ENCODE measurements around the gene BORCS6.
A peak's percentile ranks its signal among the peaks of the same experiment; 100 is the strongest.
"Not testable (repeated sequence)": the region's sequence is repeated elsewhere in the genome, so short reads cannot be mapped to it uniquely, and the experiment has no call there.

The BORCS6 gene

DNA sequence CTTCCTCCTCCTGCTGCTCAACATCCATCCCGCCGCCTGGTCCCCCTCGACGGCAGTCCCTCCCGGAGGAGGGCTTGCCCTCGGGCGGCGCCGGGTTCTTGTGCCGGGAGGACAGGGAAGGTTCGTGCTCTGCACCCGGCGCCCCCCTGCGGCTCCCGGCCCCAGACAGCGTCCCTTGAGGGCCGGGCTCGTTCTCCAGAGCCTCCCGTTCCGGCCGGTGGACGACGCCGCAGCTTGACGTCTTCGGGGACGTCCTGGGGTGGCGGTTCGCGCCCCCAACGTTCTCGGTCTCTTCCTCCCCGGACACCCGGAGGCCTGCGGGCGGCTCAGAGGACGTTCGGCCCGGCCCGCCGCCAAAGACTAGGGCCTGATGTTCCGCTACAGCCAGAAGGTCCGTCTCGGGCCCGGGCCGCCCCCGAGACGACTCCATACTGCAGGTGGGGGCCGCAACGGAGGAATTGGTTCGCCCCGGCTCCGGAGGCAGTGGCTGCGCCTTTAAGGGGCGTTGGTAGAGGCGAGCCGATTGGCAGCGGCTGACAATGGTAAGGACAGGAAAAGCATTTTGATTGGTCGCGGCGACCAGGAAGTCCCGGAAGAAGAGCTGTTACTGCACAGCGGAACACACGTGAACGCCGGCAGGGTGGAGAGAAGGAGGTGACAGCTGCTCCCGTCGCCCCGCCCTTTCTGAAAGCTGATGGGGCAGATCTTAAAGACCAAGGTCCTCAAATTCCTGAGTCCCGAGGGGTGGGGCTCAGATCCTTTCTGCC is at the start of gene BORCS6:
TSS of gene BORCS6 (minus strand) at position 470 of the 767 bp plus-strand sequence. CDS start at position 430, 40 bp downstream.
- peak; percentile 100 for DNase-seq (ENCODE audit: low spot score)

DNA sequence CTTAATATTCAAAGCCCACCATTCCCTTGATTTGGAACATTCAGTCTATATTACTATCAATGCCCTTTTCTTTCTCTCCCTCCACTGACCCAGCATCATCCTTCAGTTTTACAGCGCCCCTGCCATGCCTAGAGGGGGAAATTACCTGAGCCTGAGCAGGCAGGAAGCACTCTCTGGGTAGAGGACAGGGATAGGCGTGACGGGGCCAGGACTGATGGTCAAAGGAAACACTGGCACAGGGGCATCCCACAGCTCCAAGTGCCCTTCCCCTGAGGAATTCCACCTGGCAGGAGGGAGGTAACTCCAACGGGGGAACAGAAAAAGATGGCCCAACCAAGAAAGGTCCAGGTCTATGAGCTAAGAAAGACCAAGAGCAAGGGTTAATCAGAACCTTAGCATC is 47.9 kb upstream of the BORCS6 start:
- DNase-seq (ENCODE audit: low spot score) = no peak

DNA sequence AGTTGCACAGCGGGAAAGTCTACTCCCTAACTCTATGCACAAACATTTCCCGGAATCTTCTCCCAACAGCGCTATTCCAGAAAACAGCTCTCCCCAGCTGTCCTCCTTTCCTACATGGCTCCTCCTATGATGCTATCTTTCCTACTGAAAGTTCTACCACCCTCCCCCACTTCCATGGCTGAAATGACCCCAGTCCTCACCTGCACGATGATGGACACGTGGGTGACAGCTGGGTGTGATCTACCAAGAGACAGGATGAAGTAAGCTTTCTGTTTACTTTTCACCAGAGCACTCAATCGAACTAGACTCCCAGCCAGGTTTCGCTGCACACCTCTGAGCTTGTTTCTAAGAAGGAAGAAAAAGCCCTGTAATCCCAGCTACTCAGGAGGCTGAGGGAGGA is 47.2 kb upstream of the BORCS6 start:
- DNase-seq (ENCODE audit: low spot score) = no peak

- no peak for DNase-seq (ENCODE audit: low spot score)
These were observed 45.7 kb upstream of the BORCS6 start for GRCh38 chr17:8235676-8236075.

DNA sequence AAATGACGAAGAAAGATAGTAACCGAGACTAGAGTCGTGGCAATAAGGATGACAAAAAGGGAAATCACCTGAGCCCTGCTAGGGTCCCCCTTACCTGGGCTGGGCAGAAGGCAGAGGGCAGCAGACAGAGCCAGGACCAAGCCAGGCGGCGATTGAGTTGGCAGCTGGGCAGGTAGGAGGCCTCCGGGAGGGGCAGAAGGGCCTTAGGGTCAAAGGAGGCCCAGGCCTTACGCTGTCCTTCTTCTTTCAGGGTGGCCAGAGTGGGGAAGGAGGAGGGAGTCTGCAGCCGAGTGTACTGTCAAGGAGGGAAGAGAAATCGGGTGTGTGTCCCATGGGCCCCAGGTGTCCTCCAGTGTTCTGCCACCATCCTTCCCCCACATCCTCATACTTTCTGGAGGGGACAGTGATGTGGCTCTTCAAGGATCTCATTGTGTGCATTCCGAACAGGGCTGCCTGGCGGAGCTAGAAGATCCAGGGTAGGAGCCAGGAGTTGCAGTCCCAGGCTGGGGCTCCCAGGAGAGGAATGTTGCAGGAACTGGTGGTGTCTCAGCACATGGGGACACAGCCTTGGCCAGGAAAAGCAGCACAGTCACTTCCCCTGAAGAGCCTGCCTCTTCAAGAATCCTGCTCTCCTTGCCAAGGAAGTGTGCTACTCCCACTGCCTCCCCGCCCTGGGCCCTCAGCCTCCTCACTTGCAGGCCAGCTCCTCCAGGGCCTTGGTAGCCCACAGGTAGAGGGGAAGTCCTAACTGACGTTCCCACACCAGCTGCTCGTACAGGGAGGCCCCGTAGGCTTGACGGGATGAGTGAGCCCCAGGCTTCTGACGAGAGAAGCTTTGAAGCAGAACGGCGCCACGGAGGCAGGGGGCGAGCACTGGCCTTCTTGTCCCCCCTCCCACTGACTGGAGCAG is 44.6 kb upstream of the BORCS6 start:
- no peak for DNase-seq (ENCODE audit: low spot score)

DNA sequence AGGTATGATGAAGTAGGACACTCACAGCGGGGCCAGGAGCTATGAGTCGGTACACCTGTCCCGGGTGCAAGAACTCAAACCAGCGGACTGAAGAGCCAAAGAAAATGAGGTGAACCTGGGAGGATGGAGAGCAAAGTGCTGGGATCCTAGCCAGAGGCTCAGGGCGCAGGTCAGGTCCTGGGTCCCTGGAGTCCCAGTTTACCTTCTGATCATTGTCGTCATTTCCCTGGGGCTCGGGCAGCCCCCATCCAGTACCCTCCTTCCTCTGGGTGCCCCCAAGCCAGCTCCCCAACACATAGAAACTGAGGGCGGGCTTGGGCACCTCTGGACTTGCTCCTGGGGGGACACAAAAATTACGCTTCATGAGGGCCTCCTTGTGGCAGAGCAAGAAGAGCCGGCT is 41.7 kb upstream of the BORCS6 start:
- DNase-seq (ENCODE audit: low spot score) = no peak

DNA sequence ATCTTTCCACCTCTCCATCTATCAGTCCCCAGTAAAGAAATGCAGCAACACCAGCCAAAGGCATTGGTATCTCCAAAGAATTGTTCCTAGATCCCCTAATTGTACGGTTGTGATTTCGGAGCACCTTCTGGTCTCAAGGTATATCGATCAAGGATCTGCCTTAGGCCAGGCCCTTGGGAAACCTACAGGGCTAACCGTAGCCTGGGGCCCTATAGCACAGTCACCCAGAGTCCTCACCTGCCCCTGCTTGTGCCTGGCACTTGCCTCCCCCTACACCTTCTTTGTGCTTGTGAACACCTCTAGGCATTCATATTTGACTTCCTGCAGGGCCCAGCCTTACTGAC is 37.2 kb upstream of the BORCS6 start:
- no peak for DNase-seq (ENCODE audit: low spot score)

DNA sequence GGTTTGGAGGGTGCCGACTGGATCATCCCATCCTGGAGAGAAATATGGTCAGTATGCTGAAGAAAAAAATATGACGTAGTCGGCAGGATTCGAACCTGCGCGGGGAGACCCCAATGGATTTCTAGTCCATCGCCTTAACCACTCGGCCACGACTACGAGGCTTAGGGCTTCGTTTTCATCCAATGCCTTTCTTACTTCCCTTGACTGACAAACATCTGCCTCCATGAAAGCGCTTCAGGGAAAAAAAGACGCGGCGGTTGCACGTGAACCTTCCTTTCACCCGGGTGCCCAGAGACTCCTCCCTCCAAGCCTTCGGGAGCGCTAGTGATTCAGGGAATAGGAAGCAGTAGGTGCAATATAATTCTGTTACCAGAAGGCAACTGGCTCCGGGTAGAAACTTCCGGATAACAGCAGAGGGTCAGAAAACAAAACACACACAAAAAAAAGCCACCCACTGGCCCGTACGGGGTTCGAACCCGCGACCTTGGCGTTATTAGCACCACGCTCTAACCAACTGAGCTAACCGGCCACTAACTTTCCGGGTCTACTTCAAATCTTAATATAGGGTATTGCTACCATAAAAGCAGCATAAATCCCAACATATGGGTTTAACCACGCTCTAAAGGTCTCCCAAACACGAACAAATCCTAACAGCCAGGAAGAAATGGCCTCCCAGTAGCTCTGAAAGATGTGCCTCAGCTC is 36.7 kb upstream of the BORCS6 start:
- DNase-seq (ENCODE audit: low spot score) = peak; percentile 91

GRCh38 chr17:8225813-8226535 is 36.0 kb upstream of the BORCS6 start:
- DNase-seq (ENCODE audit: low spot score) = peak; percentile 79

DNA sequence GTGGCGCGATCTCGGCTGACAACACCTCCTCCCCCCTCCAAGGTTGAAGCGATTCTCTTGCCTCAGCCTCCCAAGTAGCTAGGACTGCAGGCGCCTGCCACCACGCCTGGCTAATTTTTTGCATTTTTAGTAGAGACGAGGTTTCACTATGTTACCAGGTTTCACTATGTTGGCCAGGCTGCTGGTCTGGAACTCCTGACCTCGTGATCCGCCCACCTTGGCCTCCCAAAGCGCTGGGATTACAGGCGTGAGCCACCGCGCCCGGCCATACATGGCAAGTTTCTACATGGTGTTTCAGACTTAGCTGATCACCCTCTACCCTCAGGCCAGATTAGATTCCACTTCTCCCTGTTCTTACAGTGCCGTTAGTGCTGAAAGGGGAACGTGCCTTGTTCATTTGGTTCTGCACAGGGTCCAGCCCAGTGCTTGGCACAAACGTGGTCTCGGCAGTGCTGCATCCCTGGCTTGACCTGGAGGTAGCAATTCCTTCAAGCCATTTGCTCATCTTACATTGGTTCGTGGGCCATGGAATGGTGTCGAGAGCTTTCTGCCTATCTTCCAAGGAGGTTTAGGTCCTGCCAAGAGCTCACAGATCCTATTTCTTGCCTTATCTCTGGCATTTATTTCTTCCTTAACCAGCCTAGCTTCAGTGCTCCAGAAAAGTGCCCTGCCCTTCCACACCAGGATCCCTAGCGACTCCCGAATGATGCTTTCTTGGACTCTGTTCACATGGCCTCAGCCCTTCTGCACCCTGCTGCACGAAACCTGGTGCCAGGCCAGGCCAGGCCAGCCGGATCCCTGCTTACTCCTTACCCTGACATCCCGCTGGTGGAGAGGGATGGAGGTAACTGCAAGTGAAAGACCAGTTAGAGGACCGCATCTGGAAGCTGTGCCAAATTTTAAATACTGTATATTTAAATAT is 35.2 kb upstream of the BORCS6 start:
- DNase-seq (ENCODE audit: low spot score) = peak; percentile 29

DNA sequence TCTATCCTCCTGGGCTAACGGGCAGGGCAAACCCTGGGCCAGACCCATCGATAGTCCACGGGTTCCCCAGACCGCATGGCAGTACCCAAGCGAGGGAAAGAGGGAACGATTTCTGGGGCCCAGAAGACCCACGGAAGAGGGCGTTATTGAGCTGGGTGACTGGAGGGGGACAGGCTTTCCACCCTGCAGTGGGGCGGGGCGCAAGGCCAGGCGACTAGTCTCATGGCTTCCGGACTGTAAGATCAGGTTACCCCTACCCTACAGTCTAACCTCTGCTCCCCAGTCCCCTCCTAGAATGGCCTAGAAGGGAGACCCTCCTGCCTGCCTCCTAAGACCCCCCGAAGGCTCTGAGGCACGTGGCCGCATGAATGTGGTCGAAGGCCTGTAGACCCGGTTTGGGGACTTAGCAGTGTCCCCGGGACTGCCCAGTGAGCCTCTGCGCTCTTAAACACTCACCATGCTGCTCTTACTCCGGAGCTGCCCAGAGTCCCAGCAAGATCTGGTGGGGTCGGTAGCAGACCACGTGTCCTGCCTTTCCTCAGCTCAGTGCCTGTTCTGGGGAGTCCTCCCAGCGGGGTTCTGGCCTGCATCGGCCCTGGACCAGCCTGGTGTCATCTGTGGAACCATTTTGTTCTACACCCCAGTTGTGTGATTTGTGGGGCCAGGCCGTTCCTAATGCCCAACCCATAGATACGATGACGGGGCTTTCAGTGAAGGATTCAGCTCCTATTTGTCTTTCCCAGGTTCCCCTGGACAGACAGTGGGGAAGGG is 33.6 kb upstream of the BORCS6 start:
- peak; percentile 81 for DNase-seq (ENCODE audit: low spot score)

- DNase-seq (ENCODE audit: low spot score) = peak; percentile 97
These were observed 32.8 kb upstream of the BORCS6 start for GRCh38 chr17:8222630-8223355.

- DNase-seq (ENCODE audit: low spot score) = no peak
These were observed 32.3 kb upstream of the BORCS6 start for GRCh38 chr17:8222380-8222629.

DNA sequence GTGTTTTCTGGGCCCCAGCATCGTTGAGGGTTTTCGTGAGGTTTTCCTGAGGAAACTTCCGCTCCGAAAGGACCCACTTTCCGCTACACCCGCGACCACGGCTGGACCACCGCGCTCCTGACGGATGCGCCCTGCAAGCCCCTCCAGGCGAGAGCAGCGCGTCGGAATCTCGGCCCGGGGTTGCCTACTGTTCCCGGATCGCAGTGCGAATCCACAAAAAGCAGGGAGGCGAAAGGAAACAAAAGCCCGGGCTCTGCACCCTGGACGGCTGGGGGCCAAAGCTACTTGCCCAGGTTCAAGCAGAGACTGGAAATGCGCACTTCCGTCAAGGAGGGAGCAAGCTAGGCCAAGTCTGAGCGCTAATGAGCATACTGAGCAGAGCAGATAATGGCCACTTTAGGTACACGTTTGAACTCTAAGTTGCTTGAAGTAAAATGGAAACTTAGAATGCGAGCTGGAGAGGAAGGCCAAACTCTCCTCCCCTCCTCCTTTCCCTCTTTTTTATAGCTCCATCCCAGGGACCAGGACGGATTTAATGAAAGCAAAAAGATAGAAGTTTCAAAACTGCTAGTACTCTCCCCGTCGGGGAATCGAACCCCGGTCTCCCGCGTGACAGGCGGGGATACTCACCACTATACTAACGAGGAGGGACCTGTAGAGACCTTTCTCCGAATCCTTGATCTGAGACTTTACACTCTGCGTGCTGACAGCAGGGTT is 31.8 kb upstream of the BORCS6 start:
- peak; percentile 97 for DNase-seq (ENCODE audit: low spot score)

DNA sequence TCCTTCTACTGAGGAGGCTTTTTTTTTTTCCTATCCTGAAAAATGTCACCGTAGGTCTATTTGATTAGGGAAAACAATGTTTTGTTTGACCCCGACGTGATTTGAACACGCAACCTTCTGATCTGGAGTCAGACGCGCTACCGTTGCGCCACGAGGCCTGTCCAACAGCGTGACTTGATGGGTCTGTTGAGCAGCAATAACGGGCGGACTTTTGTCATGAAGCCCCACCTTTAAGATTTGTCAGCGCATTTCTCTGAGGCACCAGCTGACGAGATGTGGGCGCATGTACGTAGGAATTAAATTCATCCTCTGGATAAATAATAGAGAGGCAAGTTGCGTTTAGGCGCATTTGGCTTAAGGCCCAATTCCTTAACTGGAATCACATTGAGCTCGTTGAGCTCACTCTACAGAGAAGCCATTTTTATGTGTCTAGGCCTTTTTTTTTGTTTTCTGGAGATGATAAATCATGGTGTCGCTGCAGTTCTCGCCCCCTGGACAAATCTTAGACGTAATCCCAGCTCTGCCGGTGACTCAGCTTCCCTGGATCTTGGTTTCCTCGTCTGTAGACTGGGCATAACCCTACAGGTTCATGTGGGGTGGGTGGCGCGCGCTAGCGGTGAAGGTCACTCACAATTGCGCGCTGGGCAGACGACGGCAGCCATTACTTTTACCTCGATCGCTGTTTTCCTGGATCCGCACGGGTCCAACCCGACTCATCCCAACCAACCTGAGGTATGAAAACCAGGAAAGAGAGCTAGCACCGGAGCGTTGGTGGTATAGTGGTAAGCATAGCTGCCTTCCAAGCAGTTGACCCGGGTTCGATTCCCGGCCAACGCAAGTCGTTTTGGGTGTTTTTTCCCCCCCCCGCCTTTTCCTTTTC is 31.0 kb upstream of the BORCS6 start:
- DNase-seq (ENCODE audit: low spot score) = peak; percentile 98

GRCh38 chr17:8214000-8214399 is 24.0 kb upstream of the BORCS6 start:
- DNase-seq (ENCODE audit: low spot score) = not testable (repeated sequence)

GRCh38 chr17:8212312-8213180 is 22.6 kb upstream of the BORCS6 start:
- DNase-seq (ENCODE audit: low spot score) = no peak
